HS-5 (cell line): Measurements from ENCODE around the gene PLA2G15.

ENCODE experiments used
- DNase-seq: peaks from one replicate; pipeline ENCODE4 v3.0.0-alpha.2; 2012; ENCODE audit warnings: low read depth

The PLA2G15 gene

GRCh38 chr16:68298907-68299561 lies 53.9 kb downstream of the PLA2G15 start:
- peak; percentile 63 for DNase-seq

GRCh38 chr16:68299571-68300453 lies 54.6 kb downstream of the PLA2G15 start:
- no peak for DNase-seq

GRCh38 chr16:68300734-68301459 lies 55.7 kb downstream of the PLA2G15 start:
- DNase-seq: no peak

- no peak for DNase-seq
Measured at GRCh38 chr16:68306633-68307032, 61.5 kb downstream of the PLA2G15 start.

- no peak for DNase-seq
Measured at GRCh38 chr16:68309799-68310198, 64.6 kb downstream of the PLA2G15 start.

GRCh38 chr16:68310437-68310773 lies 65.2 kb downstream of the PLA2G15 start:
- DNase-seq: no peak
